Hepatocyte (in vitro differentiated cells): ENCODE results near the gene NHERF1. TPM values are rescaled to one million over a fixed set of nuclear protein-coding genes. Genes with fewer than 3 reads are reported as not detected.

ENCODE experiments used
- DNase-seq: peaks from one replicate; pipeline ENCODE4 v3.0.0-alpha.2; 2016; ENCODE audit warnings: low spot score
- H2AFZ ChIP-seq: fragments of 200-600 bp; sonication (generic); 2 replicates; pipeline ENCODE4 v1.6.0; 2016; ENCODE audit warnings: antibody characterized with exemption, mild to moderate bottlenecking
- H3K27ac ChIP-seq: fragments of 200-600 bp; sonication (generic); 2 replicates; pipeline ENCODE4 v1.5.1; 2016; ENCODE audit warnings: mild to moderate bottlenecking
- H3K27me3 ChIP-seq: fragments of 200-600 bp; sonication (generic); 2 replicates; pipeline ENCODE4 v1.6.1; 2016
- H3K36me3 ChIP-seq: fragments of 200-600 bp; sonication (generic); replicated peaks from 2 replicates; pipeline ENCODE4 v1.5.1; 2016; ENCODE audit warnings: low read depth; ENCODE audit not compliant: insufficient read depth
- H3K4me1 ChIP-seq: fragments of 200-600 bp; sonication (generic); 2 replicates; pipeline ENCODE4 v1.5.1; 2016; ENCODE audit warnings: mild to moderate bottlenecking, moderate library complexity; ENCODE audit not compliant: insufficient read depth
- H3K4me2 ChIP-seq: fragments of 200-600 bp; sonication (generic); 2 replicates; pipeline ENCODE4 v1.6.0; 2016
- H3K4me3 ChIP-seq: fragments of 200-600 bp; sonication (generic); 2 replicates; pipeline ENCODE4 v1.5.1; 2016; ENCODE audit warnings: mild to moderate bottlenecking
- H3K79me2 ChIP-seq: fragments of 200-600 bp; sonication (generic); 2 replicates; pipeline ENCODE4 v1.6.0; 2017; ENCODE audit warnings: mild to moderate bottlenecking
- H3K9me2 ChIP-seq: fragments of 200-600 bp; sonication (generic); replicated peaks from 2 replicates; pipeline ENCODE4 v1.6.0; 2017; ENCODE audit warnings: mild to moderate bottlenecking; ENCODE audit not compliant: insufficient read depth
- H3K9me3 ChIP-seq: fragments of 200-600 bp; sonication (generic); 2 replicates; pipeline ENCODE4 v1.5.1; 2016; ENCODE audit warnings: low read depth, mild to moderate bottlenecking
- H4K20me1 ChIP-seq: fragments of 200-600 bp; sonication (generic); 2 replicates; pipeline ENCODE4 v1.6.0; 2016; ENCODE audit warnings: mild to moderate bottlenecking; ENCODE audit not compliant: insufficient read depth, poor library complexity, severe bottlenecking
- EZH2 ChIP-seq: fragments of 200-600 bp; sonication (generic); IDR thresholded peaks from 2 replicates; pipeline ENCODE4 v1.6.1; 2016; ENCODE audit warnings: antibody characterized with exemption, mild to moderate bottlenecking, borderline replicate concordance
- EZH2phosphoT487 ChIP-seq: fragments of 200-600 bp; sonication (generic); IDR thresholded peaks from one replicate; pipeline ENCODE4 v1.6.1; 2018; ENCODE audit warnings: antibody characterized with exemption, mild to moderate bottlenecking, low read depth, moderate library complexity; ENCODE audit not compliant: unreplicated experiment, severe bottlenecking
- WGBS: methylation state at CpG from one replicate; pipeline ENCODE4 v1.1.6; 2016; ENCODE audit warnings: low lambda C conversion rate; ENCODE audit errors: missing lambda C conversion rate; 5-methylcytosine and 5-hydroxymethylcytosine counted together
- polyA plus RNA-seq: library from polyadenylated mRNA; unstranded; fragments of >200 nt; fragmentation: Nextera tagmentation; extraction: Ambion mirVana; gene quantifications from 2 replicates; pipeline ENCODE4 v1.2.1, GENCODE V29; 2016
- total RNA-seq: library from RNA; depleted of rRNA; stranded (reverse); fragments of >200 nt; gene quantifications from 2 replicates; pipeline ENCODE4 v1.2.3, GENCODE V29; 2014
- TF ChIP-seq, protein P1 (sequence below): fragments of 200-600 bp; sonication (generic); IDR thresholded peaks from 2 replicates; pipeline ENCODE4 v1.5.1; 2016; ENCODE audit warnings: antibody characterized with exemption, mild to moderate bottlenecking; ENCODE audit not compliant: poor library complexity

Gene NHERF1
- total and polyA plus RNA-seq, 2 experiments from 2014 or later, result 263 to 763 TPM

DNA sequence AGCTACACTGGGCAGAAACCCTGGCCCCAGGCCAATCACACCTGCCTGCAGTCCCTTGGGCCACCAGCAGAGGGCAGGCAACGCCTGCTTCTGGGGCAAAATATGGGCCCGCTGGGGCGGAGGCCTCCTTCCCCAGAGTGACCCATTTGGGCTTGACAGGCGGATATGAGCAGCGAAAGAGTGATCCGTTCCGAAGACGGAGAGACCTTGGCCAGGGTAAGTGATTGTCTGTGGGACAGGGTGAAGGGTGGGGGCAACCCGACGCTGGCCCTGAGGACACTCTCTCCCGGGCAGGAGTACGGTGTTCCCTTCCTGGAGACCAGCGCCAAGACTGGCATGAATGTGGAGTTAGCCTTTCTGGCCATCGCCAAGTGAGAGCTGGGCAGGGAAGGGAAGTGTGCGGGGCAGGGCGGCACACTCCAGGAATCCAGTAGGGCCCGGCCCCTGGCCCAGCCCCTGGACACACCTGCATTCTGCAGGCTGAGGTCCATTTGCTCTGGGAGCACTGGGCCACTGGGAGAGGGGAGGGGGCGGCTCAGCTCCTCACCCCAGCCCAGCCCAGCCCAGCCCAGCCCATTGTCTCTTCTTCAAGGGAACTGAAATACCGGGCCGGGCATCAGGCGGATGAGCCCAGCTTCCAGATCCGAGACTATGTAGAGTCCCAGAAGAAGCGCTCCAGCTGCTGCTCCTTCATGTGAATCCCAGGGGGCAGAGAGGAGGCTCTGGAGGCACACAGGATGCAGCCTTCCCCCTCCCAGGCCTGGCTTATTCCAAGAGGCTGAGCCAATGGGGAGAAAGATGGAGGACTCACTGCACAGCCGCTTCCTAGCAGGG is 3.5 kb upstream of the NHERF1 start:
- H2AFZ ChIP-seq, result no peak overlapping the region
- peak; percentile 78 for DNase-seq

DNA sequence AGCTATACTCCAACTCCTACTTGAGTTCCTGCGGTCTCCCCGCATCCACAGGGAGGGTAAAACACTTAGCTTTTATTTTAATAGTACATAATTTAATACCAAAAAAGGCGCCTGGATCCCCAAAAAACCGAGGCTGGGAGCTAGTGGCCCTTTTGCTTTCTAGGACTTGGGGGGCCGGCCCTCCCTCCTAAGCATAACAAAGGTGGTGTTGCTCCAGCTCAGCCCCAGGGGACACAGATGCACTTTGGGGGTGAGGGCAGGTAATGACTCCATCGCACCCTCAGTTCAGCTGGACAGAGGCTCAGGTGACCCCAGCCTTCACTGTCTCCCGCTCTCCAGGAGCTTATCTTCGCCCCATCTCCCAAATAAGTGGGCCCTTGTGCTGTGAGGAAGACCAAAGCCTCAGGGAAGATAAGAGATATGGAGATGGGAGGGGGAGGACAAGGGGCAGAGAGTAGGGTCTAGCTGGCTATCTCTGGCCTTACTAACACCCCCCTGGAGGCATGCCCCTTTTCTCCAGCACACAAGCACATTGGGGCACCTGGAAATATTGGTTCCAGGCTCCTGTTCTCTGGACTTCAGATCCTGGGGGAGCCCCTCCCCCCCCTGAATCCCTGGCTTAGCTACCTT is 2.8 kb upstream of the NHERF1 start:
- Histone ChIP-seq H4K20me1 (peaks cover 10% of the 10 kb centered on the region), H2AFZ (no peak overlapping the region), H3K9me2 (no peaks in the 10 kb centered on the region), H3K4me3 (no peak overlapping the region), H3K27me3 (no peaks in the 10 kb centered on the region), H3K9me3 (no peaks in the 10 kb centered on the region), H3K27ac (no peak overlapping the region), H3K4me1 (peaks cover 35% of the 10 kb centered on the region), H3K4me2 (peak overlapping the region; percentile 64), H3K36me3 (no peaks in the 10 kb centered on the region), H3K79me2 (peaks cover 24% of the 10 kb centered on the region)
- TF ChIP-seq EZH2, result no peak
- no peak for TF ChIP-seq EZH2phosphoT487
- TF ChIP-seq, protein P1, sequence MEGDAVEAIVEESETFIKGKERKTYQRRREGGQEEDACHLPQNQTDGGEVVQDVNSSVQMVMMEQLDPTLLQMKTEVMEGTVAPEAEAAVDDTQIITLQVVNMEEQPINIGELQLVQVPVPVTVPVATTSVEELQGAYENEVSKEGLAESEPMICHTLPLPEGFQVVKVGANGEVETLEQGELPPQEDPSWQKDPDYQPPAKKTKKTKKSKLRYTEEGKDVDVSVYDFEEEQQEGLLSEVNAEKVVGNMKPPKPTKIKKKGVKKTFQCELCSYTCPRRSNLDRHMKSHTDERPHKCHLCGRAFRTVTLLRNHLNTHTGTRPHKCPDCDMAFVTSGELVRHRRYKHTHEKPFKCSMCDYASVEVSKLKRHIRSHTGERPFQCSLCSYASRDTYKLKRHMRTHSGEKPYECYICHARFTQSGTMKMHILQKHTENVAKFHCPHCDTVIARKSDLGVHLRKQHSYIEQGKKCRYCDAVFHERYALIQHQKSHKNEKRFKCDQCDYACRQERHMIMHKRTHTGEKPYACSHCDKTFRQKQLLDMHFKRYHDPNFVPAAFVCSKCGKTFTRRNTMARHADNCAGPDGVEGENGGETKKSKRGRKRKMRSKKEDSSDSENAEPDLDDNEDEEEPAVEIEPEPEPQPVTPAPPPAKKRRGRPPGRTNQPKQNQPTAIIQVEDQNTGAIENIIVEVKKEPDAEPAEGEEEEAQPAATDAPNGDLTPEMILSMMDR, result no peak
- 83% methylated on average over 8 of the region's 8 CpGs for WGBS
- no peak for DNase-seq

More for the DNA sequence above, 3.5 kb upstream of the NHERF1 start:
- Histone ChIP-seq H3K79me2 (peaks cover 17% of the 10 kb centered on the region), H4K20me1 (peaks cover 10% of the 10 kb centered on the region), H3K36me3 (no peaks in the 10 kb centered on the region), H3K9me3 (no peaks in the 10 kb centered on the region), H3K4me2 (peak overlapping the region; percentile 64), H3K4me3 (no peak overlapping the region), H3K27ac (no peak overlapping the region), H3K9me2 (no peaks in the 10 kb centered on the region), H3K4me1 (peaks cover 28% of the 10 kb centered on the region), H3K27me3 (no peaks in the 10 kb centered on the region)
- 40% methylated on average over 22 of the region's 24 CpGs for WGBS
- TF ChIP-seq EZH2phosphoT487, result no peak
- no peak for TF ChIP-seq EZH2
- TF ChIP-seq, protein P1, result peak; percentile 98

DNA sequence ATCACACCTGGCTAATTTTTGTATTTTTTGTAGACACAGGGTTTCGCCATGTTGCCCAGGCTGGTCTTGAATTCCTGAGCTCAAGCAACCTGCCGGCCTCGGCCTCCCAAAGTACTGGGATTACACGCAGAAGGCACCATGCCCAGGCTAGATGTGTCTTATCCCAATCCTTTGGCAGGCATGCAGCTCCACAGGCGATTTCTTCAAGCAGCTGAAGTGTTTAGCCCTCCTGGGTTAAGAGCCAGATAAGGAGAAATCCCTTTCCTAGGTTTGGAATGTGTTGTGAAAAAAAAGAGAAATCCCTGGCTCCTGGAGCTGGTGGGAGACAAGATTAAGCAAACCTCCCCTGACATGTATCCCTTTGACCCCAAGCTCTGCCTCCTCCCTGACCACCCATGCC is 2.1 kb upstream of the NHERF1 start:
- H3K4me2 ChIP-seq, result peak overlapping the region; percentile 87
- no peaks in the 10 kb centered on the region for H3K27me3 ChIP-seq
- no peaks in the 10 kb centered on the region for H3K9me3 ChIP-seq
- peaks cover 16% of the 10 kb centered on the region for H4K20me1 ChIP-seq
- peaks cover 31% of the 10 kb centered on the region for H3K79me2 ChIP-seq
- no peak for DNase-seq
- no peaks in the 10 kb centered on the region for H3K9me2 ChIP-seq
- no peak overlapping the region for H2AFZ ChIP-seq
- peak overlapping the region; percentile 72 for H3K27ac ChIP-seq
- H3K4me3 ChIP-seq, result no peak overlapping the region
- no peaks in the 10 kb centered on the region for H3K36me3 ChIP-seq
- peaks cover 42% of the 10 kb centered on the region for H3K4me1 ChIP-seq
- 37% methylated on average over 5 of the region's 5 CpGs for WGBS
- TF ChIP-seq, protein P1, result no peak
- TF ChIP-seq EZH2 (no peak), EZH2phosphoT487 (no peak)
